Lower lobe of right lung (tissue), 2 donors: ENCODE data around the gene PTPN13. TPM values are rescaled to one million over a fixed set of nuclear protein-coding genes. Genes with fewer than 3 reads are reported as not detected.

Experiments used
- ATAC-seq, 2 donors: fragments of 200-7000 bp; cut with Tn5 transposase; one replicate each; pipeline ENCODE4 v1.9.1; 2020 to 2022; ENCODE audit warnings: mild to moderate bottlenecking in 2 of 2, moderate library complexity in 2 of 2
- DNase-seq: peaks from one replicate; pipeline ENCODE4 v3.0.0-alpha.2; 2020
- H3K27ac ChIP-seq: fragments of 200-600 bp; one replicate; pipeline ENCODE4 v1.8.0; 2022
- H3K27me3 ChIP-seq: fragments of 200-600 bp; one replicate; pipeline ENCODE4 v1.8.0; 2022; ENCODE audit warnings: low read depth
- H3K36me3 ChIP-seq: fragments of 200-600 bp; one replicate; pipeline ENCODE4 v1.8.0; 2022; ENCODE audit warnings: mild to moderate bottlenecking
- H3K4me1 ChIP-seq: fragments of 200-600 bp; one replicate; pipeline ENCODE4 v1.8.0; 2022
- H3K4me3 ChIP-seq: fragments of 200-600 bp; one replicate; pipeline ENCODE4 v1.8.0; 2022; ENCODE audit warnings: mild to moderate bottlenecking
- H3K9me3 ChIP-seq: fragments of 200-600 bp; one replicate; pipeline ENCODE4 v1.8.0; 2022
- intact Hi-C: fragments of 100-400 bp; cut with DNase I; formaldehyde crosslinking; loops from one replicate; pipeline ENCODE4 v1.11.0; 2022
- total RNA-seq: library from RNA; stranded (reverse); fragmentation: NEBNext Ultra II Directional; extraction: Animal tissue kit (Norgen Biotek cat#: 25700); gene quantifications from one replicate; pipeline ENCODE4 v1.2.1, GENCODE V29; 2021
- TF ChIP-seq, protein P1 (sequence below): fragments of 200-600 bp; IDR thresholded peaks from one replicate; pipeline ENCODE4 v1.8.0; 2022; ENCODE audit warnings: antibody characterized with exemption, mild to moderate bottlenecking
- donor health status: DM: no; HTN: yes; CAD: no; lungs with severe emphysema.

PTPN13 gene
- total RNA-seq, 1 donor from 2014 or later: 77.2 TPM

DNA sequence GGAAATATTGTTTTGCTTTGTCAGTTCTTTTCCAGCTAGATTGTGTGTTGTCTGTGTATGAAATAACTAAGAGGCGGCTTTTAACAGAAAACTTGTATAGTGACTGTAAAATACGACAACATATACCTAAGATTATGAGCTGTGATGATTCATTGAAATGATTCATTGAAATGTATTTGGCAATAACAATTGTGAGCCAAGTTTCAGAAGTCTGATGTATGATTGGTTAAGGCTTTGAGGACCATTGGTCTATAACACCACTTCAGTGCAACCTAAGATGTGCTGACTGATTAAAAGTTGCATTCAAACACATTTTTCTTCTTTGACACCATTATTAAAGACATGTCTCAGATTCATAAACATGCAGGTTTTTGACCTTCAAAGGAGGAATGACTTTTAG lies 76.6 kb downstream of the PTPN13 start:
- no peak overlapping the region for H3K27ac ChIP-seq
- TF ChIP-seq, protein P1, sequence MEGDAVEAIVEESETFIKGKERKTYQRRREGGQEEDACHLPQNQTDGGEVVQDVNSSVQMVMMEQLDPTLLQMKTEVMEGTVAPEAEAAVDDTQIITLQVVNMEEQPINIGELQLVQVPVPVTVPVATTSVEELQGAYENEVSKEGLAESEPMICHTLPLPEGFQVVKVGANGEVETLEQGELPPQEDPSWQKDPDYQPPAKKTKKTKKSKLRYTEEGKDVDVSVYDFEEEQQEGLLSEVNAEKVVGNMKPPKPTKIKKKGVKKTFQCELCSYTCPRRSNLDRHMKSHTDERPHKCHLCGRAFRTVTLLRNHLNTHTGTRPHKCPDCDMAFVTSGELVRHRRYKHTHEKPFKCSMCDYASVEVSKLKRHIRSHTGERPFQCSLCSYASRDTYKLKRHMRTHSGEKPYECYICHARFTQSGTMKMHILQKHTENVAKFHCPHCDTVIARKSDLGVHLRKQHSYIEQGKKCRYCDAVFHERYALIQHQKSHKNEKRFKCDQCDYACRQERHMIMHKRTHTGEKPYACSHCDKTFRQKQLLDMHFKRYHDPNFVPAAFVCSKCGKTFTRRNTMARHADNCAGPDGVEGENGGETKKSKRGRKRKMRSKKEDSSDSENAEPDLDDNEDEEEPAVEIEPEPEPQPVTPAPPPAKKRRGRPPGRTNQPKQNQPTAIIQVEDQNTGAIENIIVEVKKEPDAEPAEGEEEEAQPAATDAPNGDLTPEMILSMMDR: no peak
- no peak for DNase-seq
- no peak overlapping the region for H3K4me3 ChIP-seq
- no peaks in the 10 kb centered on the region for H3K9me3 ChIP-seq
- H3K27me3 ChIP-seq: no peaks in the 10 kb centered on the region
- ATAC-seq: peak in 1 of 2 donors; percentile 36
- H3K4me1 ChIP-seq: no peaks in the 10 kb centered on the region
- intact Hi-C loops: no loop called here
- no peaks in the 10 kb centered on the region for H3K36me3 ChIP-seq

DNA sequence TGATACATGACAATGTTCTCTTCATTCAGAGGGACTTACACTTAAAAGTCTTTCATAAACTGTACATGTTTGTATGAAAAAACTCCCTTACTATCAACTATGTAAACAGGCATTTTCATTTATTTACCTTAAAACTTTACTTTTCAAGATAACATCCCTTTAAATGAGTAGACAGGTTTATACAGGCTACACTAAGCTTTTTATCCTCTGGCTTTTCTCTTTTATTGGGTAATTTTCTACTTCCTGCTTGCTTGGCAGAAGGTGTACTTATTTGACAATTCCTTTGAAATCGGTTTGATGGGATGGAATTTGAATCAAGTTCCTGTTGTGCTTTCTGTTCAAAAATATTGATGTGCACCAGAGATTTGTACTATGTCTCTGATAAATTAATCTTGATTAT lies 81.4 kb downstream of the PTPN13 start:
- intact Hi-C loops: no loop called here
- ATAC-seq (no peak), DNase-seq (no peak)
- Histone ChIP-seq H3K9me3 (no peaks in the 10 kb centered on the region), H3K36me3 (no peaks in the 10 kb centered on the region), H3K27me3 (no peaks in the 10 kb centered on the region), H3K4me1 (no peaks in the 10 kb centered on the region), H3K27ac (no peak overlapping the region), H3K4me3 (no peak overlapping the region)
- TF ChIP-seq, protein P1: no peak

DNA sequence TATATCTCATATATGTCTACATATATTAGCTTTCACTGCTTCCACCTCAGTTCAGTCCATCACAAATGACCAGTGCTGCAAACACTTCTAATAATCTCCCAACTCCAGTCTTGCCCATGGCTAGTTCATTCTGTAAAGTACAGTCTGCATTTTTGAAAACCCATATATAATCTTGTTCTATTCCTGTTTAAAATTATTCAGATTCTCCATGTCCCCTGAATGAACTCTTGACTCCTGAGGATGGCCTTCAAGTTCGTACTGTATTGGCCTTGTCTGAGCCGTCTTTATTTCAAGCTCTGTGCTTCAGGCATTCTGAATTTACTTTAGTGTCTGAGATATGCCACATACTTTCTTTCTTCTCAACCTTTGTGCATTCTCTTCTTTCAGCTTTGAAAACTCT lies 84.7 kb downstream of the PTPN13 start:
- intact Hi-C loops: no loop called here
- Histone ChIP-seq H3K27ac (no peak overlapping the region), H3K36me3 (no peaks in the 10 kb centered on the region), H3K27me3 (no peaks in the 10 kb centered on the region), H3K9me3 (no peaks in the 10 kb centered on the region), H3K4me1 (no peaks in the 10 kb centered on the region), H3K4me3 (no peak overlapping the region)
- TF ChIP-seq, protein P1: no peak
- no peak for ATAC-seq
- no peak for DNase-seq

DNA sequence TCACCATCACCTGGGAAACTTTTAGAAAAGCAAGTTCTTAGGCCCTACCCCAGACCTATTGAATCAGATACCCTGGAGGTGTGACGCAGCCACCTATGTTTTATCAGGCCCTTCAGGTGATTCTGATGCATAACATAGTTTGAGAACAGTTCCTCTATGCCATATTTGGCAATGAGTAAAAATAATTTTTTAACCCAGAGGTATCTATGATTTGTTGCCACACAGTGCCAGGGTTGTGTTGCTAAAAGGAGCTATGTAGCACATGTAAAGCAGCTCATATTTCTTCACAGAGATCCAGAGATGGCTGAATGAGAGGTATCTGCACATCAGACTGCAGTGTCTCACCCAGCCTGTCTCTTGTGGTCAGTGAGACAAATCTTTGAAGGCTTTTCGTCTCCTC lies 85.3 kb downstream of the PTPN13 start:
- ATAC-seq (no peak), DNase-seq (no peak)
- Histone ChIP-seq H3K27ac (no peak overlapping the region), H3K9me3 (no peaks in the 10 kb centered on the region), H3K4me1 (no peaks in the 10 kb centered on the region), H3K27me3 (no peaks in the 10 kb centered on the region), H3K36me3 (no peaks in the 10 kb centered on the region), H3K4me3 (no peak overlapping the region)
- intact Hi-C loops: no loop called here
- TF ChIP-seq, protein P1: no peak

DNA sequence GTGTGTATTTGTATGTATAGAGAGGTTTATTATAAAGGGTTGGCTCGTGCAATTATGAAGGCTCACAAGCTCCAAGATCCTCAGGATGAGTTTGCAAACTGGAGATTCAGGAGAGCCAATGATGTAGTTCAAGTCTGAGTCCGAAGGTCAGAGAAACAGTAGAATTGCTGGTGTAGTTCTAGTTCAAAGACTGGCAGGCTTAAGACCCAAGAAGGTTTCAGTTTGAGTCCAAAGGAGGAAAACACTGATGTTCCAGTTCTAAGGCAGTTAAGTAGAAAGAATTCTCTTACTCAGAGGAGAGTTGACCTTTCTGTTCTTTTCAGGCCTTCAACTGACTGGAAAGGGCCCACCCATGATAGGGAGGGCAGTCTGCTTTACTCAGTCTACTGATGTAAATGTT lies 89.1 kb downstream of the PTPN13 start:
- no peaks in the 10 kb centered on the region for H3K9me3 ChIP-seq
- H3K4me1 ChIP-seq: no peaks in the 10 kb centered on the region
- no peak overlapping the region for H3K4me3 ChIP-seq
- TF ChIP-seq, protein P1: no peak
- H3K27ac ChIP-seq: no peak overlapping the region
- intact Hi-C loops: no loop called here
- no peaks in the 10 kb centered on the region for H3K27me3 ChIP-seq
- H3K36me3 ChIP-seq: no peaks in the 10 kb centered on the region
- ATAC-seq: no peak
- DNase-seq: no peak

DNA sequence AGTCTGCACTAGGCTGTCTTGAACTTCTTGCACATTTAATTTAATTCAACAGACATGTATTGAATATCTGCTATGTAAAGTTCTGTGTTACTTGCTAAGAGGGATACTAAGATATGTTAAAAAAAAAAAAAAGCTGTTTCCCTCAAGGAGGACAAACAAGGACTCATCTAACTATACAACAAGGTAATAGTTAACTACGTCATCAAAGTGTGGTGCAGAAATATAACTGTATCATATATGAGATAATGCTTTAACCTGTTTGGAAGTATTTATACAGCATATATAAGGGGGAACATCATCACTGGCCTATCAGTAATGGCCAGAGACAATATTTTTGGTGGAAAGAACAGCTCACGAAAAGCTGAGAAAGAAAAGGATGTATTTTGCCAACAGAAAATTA lies 89.9 kb downstream of the PTPN13 start:
- DNase-seq (no peak), ATAC-seq (no peak)
- TF ChIP-seq, protein P1: no peak
- H3K4me3 ChIP-seq: no peak overlapping the region
- H3K9me3 ChIP-seq: no peaks in the 10 kb centered on the region
- H3K27me3 ChIP-seq: no peaks in the 10 kb centered on the region
- H3K4me1 ChIP-seq: no peaks in the 10 kb centered on the region
- intact Hi-C loops: no loop called here
- no peaks in the 10 kb centered on the region for H3K36me3 ChIP-seq
- no peak overlapping the region for H3K27ac ChIP-seq
